Lower leg skin (tissue), 4 donors: ENCODE measurements around the gene CAPS. TPM values are rescaled to one million over a fixed set of nuclear protein-coding genes. Genes with fewer than 3 reads are reported as not detected.

Experiments used
- DNase-seq, 2 donors: peaks; one replicate each; pipeline ENCODE4 v3.0.0-alpha.2; 2019; ENCODE audit warnings: low spot score in 2 of 2
- H3K4me3 ChIP-seq: fragments of 200-600 bp; sonication (generic); 2 replicates; pipeline ENCODE4 v1.5.1; 2017; ENCODE audit warnings: mild to moderate bottlenecking, low read depth; ENCODE audit not compliant: poor library complexity, severe bottlenecking
- CTCF ChIP-seq, 3 donors: fragments of 450-650 bp; IDR thresholded peaks; one replicate each; pipeline ENCODE4 v1.5.1; 2016; ENCODE audit warnings: antibody characterized with exemption in 3 of 3, mild to moderate bottlenecking in 3 of 3, moderate library complexity in 2 of 3
- POLR2A ChIP-seq, 2 donors: fragments of 450-650 bp; IDR thresholded peaks; one replicate each; pipeline ENCODE4 v1.6.1; 2016 to 2017; ENCODE audit warnings: antibody characterized with exemption in 2 of 2, mild to moderate bottlenecking in 1 of 2, moderate library complexity in 1 of 2
- WGBS, 2 donors: methylation state at CpG; one replicate each; pipeline ENCODE4 v1.1.5; 2018; 5-methylcytosine and 5-hydroxymethylcytosine counted together
- intact Hi-C: fragments of 100-400 bp; cut with DNase I; formaldehyde crosslinking; loops from one replicate; pipeline ENCODE4 v1.15.0; 2023; ENCODE audit warnings: low total_unique reads
- total RNA-seq, 4 donors: library from RNA; depleted of rRNA; stranded (reverse); fragments of >200 nt; gene quantifications; one replicate each; pipeline ENCODE4 v1.1.0, GENCODE V29; 2016

The CAPS gene
- total RNA-seq, 4 donors from 2014 or later = 3.5 to 14.5 (median 11.5) TPM

- DNase-seq = no peak
- 82 to 84% methylated on average over 39 of the region's 42 CpGs for WGBS, 2 donors
- intact Hi-C loops = no loop called here
- TF ChIP-seq POLR2A (IDR thresholded peaks at IDR 0.05) (no peak), CTCF (IDR thresholded peaks at IDR 0.05) (no peak)
- H3K4me3 ChIP-seq = no peak overlapping the region
Observed at GRCh38 chr19:5914946-5915781, 1.1 kb downstream of the CAPS start.

DNA sequence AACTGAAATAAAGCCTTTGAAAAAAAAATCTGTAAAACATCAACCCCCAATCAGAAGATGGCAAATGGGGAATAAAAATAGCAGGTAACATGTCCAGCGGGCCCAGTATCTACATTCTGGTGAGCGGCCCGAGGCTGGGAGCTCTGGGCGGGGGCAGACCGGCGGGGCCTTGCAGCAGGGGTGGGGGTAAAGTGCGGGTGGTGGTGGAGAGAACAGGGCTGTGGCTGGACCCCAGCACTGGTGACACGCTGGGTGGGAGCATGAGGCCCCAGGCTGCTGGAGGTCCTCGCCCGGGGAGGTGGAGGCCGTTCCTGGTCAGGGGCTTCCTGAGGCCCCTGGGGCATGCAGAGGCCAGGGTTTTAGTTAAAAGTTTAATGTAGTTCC is 1.7 kb downstream of the CAPS start:
- intact Hi-C loops = no loop called here
- 66% methylated on average over 11 of the region's 11 CpGs for WGBS, 2 donors
- no peak overlapping the region for H3K4me3 ChIP-seq

DNA sequence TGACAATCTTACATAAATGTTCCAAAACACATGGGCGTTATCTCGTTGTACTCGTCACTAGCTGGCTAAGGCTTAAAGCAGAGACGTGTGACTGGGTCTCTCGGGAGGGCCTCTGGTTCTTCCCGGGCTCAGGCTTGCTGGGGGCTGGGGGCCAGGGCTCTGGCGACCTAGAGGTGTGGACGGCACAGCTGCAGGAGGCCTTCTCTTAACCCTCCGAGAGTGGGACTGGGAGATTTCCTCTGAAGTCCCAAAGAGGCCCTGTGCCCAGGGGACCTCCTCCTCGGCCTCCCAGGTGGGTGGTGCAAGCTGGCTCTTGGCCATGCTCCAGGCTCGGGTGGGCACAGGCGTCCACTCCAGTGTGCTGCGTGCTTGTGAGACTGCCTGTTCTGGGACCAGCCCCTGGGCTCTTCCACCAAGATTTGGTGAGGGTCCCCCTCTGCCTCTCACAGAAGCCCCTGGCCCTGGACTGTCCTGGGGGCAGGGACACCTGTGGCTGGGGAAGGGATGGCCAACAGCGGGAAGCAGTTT is 2.2 kb downstream of the CAPS start:
- WGBS, 2 donors = 65 to 66% methylated on average over 10 to 14 of the region's 14 CpGs
- intact Hi-C loops = no loop called here
- no peak for DNase-seq
- H3K4me3 ChIP-seq = no peak overlapping the region
- TF ChIP-seq CTCF (IDR thresholded peaks at IDR 0.05) = no peak
- TF ChIP-seq POLR2A (IDR thresholded peaks at IDR 0.05) = no peak

More for the DNA sequence above, 1.7 kb downstream of the CAPS start:
- no peak for DNase-seq
- TF ChIP-seq CTCF (IDR thresholded peaks at IDR 0.05) = no peak
- no peak for TF ChIP-seq POLR2A (IDR thresholded peaks at IDR 0.05)

GRCh38 chr19:5917431-5918107 is 3.5 kb downstream of the CAPS start:
- no peak for DNase-seq
- H3K4me3 ChIP-seq = no peak overlapping the region
- intact Hi-C loops = no loop called here
- no peak for TF ChIP-seq POLR2A (IDR thresholded peaks at IDR 0.05)
- WGBS, 2 donors = 90 to 91% methylated on average over 32 to 36 of the region's 36 CpGs

GRCh38 chr19:5918463-5919079 is 4.5 kb downstream of the CAPS start:
- intact Hi-C loops = no loop called here
- no peak for DNase-seq

More at GRCh38 chr19:5918463-5919079, 4.5 kb downstream of the CAPS start:
- no peak overlapping the region for H3K4me3 ChIP-seq
- WGBS, 2 donors = 91 to 93% methylated on average over 20 of the region's 20 CpGs
- TF ChIP-seq POLR2A (IDR thresholded peaks at IDR 0.05) (no peak), CTCF (IDR thresholded peaks at IDR 0.05) (no peak)
